MM.1S (cell line): Measurements from ENCODE around the gene MBD2.

Source experiments
- CTCF ChIP-seq: fragments of 300-600 bp; sonication (generic); IDR thresholded peaks from 2 replicates; pipeline ENCODE4 v1.5.1; 2016; ENCODE audit warnings: antibody characterized with exemption, low read length, mixed read lengths
- EZH2 ChIP-seq: fragments of 300-600 bp; sonication (generic); optimal IDR thresholded peaks from 2 replicates; pipeline ENCODE3; 2017; ENCODE audit warnings: low read depth, mild to moderate bottlenecking, antibody characterized with exemption, low read length, mixed read lengths
- EZH2phosphoT487 ChIP-seq: fragments of 300-600 bp; sonication (generic); IDR thresholded peaks from 2 replicates; pipeline ENCODE4 v1.6.1; 2018; ENCODE audit warnings: antibody characterized with exemption, low read length

DNA sequence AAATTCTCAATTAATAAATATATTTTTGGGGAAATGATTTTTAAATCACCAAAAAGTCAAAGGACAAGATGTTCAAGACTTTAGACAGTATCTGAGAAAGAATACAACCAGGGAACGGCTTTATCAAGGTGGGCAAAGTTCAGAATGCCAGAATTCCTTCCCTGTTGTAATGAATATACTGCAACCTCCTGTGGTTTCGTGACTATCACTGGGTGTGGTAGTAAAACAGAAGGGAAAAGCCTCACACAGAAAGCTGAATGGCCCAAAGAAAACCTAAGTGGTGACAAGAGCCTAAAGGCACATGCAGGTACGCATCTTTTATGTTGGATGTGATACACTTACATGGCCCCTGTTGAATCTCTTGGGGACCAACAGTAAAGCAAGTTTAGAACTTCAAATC is 37.1 kb downstream of the MBD2 start:
- TF ChIP-seq CTCF (no peak), EZH2phosphoT487 (no peak), EZH2 (no peak)
